ENCODE measurements around the gene ATG10.

DNA sequence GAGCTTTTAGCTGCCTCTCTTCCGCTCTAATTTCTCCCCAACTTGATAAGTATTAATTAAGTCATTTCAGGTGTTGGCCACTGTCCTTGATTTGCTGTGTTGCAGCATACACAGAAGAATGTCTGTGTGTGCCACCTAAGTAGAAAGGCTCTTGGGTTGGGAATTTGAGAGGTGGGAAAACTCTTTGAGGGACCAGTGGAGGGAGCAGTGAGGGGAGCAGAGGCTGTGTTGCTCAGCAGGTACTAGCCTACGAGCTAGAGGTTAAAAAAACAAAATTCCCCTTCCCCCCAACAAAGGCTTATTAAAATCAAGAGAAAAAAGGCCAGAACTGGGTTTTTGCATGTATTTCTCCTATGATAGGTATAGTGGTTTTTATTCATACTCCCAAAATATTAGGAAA is 285.4 kb downstream of the ATG10 start:
- TF ChIP-seq, protein P1, sequence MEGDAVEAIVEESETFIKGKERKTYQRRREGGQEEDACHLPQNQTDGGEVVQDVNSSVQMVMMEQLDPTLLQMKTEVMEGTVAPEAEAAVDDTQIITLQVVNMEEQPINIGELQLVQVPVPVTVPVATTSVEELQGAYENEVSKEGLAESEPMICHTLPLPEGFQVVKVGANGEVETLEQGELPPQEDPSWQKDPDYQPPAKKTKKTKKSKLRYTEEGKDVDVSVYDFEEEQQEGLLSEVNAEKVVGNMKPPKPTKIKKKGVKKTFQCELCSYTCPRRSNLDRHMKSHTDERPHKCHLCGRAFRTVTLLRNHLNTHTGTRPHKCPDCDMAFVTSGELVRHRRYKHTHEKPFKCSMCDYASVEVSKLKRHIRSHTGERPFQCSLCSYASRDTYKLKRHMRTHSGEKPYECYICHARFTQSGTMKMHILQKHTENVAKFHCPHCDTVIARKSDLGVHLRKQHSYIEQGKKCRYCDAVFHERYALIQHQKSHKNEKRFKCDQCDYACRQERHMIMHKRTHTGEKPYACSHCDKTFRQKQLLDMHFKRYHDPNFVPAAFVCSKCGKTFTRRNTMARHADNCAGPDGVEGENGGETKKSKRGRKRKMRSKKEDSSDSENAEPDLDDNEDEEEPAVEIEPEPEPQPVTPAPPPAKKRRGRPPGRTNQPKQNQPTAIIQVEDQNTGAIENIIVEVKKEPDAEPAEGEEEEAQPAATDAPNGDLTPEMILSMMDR (IDR thresholded peaks at IDR 0.05): no peak
- TF ChIP-seq POLR2A (IDR thresholded peaks at IDR 0.05): no peak
